ENCODE data around the gene TEX53.

DNA sequence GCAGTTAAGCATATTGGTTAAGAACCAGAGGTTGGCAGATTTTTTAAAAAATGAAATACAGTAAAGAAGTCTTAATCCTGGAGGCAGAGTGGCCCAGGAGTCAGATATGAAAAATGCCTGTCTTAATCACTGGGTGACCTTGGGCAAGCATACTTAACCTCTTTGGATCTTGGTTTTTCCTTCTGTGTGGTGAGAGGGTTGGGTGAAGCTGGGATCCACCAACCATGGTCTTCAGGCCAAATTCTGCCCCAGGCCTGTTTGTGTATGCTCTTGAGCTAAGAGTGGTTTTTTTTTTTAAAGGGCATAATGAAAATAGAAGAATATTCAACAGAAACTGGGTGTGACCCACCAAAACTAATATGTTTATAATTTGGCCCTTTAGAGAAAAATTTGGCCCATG, 44.4 kb upstream of the TEX53 start:
- TF ChIP-seq, protein P1, sequence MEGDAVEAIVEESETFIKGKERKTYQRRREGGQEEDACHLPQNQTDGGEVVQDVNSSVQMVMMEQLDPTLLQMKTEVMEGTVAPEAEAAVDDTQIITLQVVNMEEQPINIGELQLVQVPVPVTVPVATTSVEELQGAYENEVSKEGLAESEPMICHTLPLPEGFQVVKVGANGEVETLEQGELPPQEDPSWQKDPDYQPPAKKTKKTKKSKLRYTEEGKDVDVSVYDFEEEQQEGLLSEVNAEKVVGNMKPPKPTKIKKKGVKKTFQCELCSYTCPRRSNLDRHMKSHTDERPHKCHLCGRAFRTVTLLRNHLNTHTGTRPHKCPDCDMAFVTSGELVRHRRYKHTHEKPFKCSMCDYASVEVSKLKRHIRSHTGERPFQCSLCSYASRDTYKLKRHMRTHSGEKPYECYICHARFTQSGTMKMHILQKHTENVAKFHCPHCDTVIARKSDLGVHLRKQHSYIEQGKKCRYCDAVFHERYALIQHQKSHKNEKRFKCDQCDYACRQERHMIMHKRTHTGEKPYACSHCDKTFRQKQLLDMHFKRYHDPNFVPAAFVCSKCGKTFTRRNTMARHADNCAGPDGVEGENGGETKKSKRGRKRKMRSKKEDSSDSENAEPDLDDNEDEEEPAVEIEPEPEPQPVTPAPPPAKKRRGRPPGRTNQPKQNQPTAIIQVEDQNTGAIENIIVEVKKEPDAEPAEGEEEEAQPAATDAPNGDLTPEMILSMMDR (IDR thresholded peaks at IDR 0.05; ENCODE audit: insufficient read depth, low read length) = no peak
- TF ChIP-seq, protein P2, sequence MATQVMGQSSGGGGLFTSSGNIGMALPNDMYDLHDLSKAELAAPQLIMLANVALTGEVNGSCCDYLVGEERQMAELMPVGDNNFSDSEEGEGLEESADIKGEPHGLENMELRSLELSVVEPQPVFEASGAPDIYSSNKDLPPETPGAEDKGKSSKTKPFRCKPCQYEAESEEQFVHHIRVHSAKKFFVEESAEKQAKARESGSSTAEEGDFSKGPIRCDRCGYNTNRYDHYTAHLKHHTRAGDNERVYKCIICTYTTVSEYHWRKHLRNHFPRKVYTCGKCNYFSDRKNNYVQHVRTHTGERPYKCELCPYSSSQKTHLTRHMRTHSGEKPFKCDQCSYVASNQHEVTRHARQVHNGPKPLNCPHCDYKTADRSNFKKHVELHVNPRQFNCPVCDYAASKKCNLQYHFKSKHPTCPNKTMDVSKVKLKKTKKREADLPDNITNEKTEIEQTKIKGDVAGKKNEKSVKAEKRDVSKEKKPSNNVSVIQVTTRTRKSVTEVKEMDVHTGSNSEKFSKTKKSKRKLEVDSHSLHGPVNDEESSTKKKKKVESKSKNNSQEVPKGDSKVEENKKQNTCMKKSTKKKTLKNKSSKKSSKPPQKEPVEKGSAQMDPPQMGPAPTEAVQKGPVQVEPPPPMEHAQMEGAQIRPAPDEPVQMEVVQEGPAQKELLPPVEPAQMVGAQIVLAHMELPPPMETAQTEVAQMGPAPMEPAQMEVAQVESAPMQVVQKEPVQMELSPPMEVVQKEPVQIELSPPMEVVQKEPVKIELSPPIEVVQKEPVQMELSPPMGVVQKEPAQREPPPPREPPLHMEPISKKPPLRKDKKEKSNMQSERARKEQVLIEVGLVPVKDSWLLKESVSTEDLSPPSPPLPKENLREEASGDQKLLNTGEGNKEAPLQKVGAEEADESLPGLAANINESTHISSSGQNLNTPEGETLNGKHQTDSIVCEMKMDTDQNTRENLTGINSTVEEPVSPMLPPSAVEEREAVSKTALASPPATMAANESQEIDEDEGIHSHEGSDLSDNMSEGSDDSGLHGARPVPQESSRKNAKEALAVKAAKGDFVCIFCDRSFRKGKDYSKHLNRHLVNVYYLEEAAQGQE (IDR thresholded peaks at IDR 0.05; ENCODE audit: insufficient replicate concordance, low read depth) = no peak
- TF ChIP-seq POLR2AphosphoS5 (IDR thresholded peaks at IDR 0.05; ENCODE audit: low read depth) (no peak), SPI1 (IDR thresholded peaks at IDR 0.05; ENCODE audit: borderline replicate concordance, low read depth) (no peak)

Data from HL-60 (cell line).